Omental fat pad (tissue), 4 donors: Measurements from ENCODE around the gene RERE. TPM values are rescaled to one million over a fixed set of nuclear protein-coding genes. Genes with fewer than 3 reads are reported as not detected.

ENCODE experiments used
- ATAC-seq: fragments of 150-250 bp; one replicate; pipeline ENCODE4 v1.9.1; 2016; ENCODE audit warnings: mild to moderate bottlenecking, moderate library complexity; ENCODE audit not compliant: low FRiP score
- DNase-seq: peaks from one replicate; pipeline ENCODE4 v3.0.0-alpha.2; 2019; ENCODE audit warnings: low spot score
- CTCF ChIP-seq, 3 donors: fragments of 450-650 bp; IDR thresholded peaks; one replicate each; pipeline ENCODE4 v1.5.1; 2016 to 2017; ENCODE audit warnings: antibody characterized with exemption in 3 of 3, mild to moderate bottlenecking in 3 of 3, moderate library complexity in 2 of 3
- total RNA-seq, 4 donors: library from RNA; depleted of rRNA; stranded (reverse); fragments of >200 nt; gene quantifications; one replicate each; pipeline ENCODE4 v1.1.0, GENCODE V29; 2016

The RERE gene
- total RNA-seq, 4 donors from 2014 or later = 46.3 to 117 (median 55.4) TPM

GRCh38 chr1:8541961-8542521 is 275.4 kb downstream of the RERE start:
- no peak for ATAC-seq
- no peak for DNase-seq
- no peak for TF ChIP-seq CTCF (IDR thresholded peaks at IDR 0.05)

GRCh38 chr1:8540971-8541370 is 276.5 kb downstream of the RERE start:
- ATAC-seq (peak; percentile 13), DNase-seq (no peak)
- TF ChIP-seq CTCF (IDR thresholded peaks at IDR 0.05) = no peak

- no peak for TF ChIP-seq CTCF (IDR thresholded peaks at IDR 0.05)
- DNase-seq = no peak
- peak; percentile 75 for ATAC-seq
These were observed 277.0 kb downstream of the RERE start for GRCh38 chr1:8540261-8540941.

- ATAC-seq (no peak), DNase-seq (no peak)
- TF ChIP-seq CTCF (IDR thresholded peaks at IDR 0.05) = no peak
These were observed 277.8 kb downstream of the RERE start for GRCh38 chr1:8539683-8540082.

- no peak for DNase-seq
- TF ChIP-seq CTCF (IDR thresholded peaks at IDR 0.05) = no peak
- no peak for ATAC-seq
These were observed 278.9 kb downstream of the RERE start for GRCh38 chr1:8538502-8538901.

GRCh38 chr1:8537991-8538390 is 279.4 kb downstream of the RERE start:
- ATAC-seq (no peak), DNase-seq (no peak)
- TF ChIP-seq CTCF (IDR thresholded peaks at IDR 0.05) = no peak

GRCh38 chr1:8536515-8536914 is 280.9 kb downstream of the RERE start:
- DNase-seq (no peak), ATAC-seq (no peak)
- no peak for TF ChIP-seq CTCF (IDR thresholded peaks at IDR 0.05)
